GM21526 (cell line): ENCODE measurements around the gene EFCAB9.
"Not testable (repeated sequence)": the region's sequence is repeated elsewhere in the genome, so short reads cannot be mapped to it uniquely, and the experiment has no call there.

Experiments
- ATAC-seq: cut with Tn5 transposase; IDR thresholded peaks from one replicate; pipeline ENCODE4 v1.9.1; 2021; ENCODE audit warnings: moderate library complexity; ENCODE audit not compliant: unreplicated experiment, low FRiP score

EFCAB9 gene

DNA sequence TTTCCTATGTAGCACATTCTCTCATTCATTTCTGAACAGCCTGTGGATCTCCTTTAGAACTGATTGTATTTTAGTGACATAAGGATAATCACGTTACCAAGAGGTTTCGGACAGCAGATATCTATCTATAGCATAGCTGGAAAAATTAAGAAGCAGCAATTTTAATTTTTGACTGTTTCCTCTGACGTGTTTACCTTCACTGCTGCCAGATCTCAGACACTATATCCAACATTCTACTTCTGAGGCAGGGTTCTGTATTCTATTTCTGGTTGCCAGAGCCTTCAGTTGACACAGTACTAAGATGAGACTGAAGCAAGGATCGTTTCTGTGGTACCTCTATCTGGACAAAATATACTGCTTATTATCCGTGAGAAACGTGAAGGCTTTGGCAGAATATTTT, at the start of gene EFCAB9:
Gene EFCAB9 (plus strand): TSS at position 301 of the 400 bp plus-strand sequence. CDS start 1 bp downstream, at position 302.
- ATAC-seq = no peak

GRCh38 chr5:172144291-172144815, 49.6 kb upstream of the EFCAB9 start:
- ATAC-seq = no peak

- ATAC-seq = no peak
Observed at GRCh38 chr5:172144931-172145869, 48.8 kb upstream of the EFCAB9 start.

- ATAC-seq = no peak
Observed at GRCh38 chr5:172145870-172146747, 47.9 kb upstream of the EFCAB9 start.

GRCh38 chr5:172146748-172147092, 47.3 kb upstream of the EFCAB9 start:
- ATAC-seq = no peak

DNA sequence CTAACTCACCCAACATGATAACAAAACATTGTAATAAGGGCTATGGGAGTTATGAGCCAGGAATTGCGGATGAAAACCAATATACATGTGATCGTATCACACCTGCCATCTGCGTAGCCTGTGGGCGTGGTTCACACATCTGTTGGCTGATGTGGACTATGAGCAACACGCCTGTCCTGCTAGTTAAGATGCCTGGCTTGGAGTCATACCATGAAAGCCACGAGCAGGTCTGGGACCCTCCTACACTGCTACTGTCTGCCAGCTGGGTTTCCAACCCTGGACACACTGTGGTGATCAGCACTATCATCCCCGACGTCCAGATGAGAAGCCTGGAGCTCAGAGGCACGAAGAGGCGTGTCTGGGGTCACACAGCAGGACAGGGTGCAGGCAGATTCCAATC, 46.1 kb upstream of the EFCAB9 start:
- ATAC-seq = no peak

- no peak for ATAC-seq
Observed at GRCh38 chr5:172148381-172148780, 45.6 kb upstream of the EFCAB9 start.

GRCh38 chr5:172149073-172149472, 44.9 kb upstream of the EFCAB9 start:
- no peak for ATAC-seq

DNA sequence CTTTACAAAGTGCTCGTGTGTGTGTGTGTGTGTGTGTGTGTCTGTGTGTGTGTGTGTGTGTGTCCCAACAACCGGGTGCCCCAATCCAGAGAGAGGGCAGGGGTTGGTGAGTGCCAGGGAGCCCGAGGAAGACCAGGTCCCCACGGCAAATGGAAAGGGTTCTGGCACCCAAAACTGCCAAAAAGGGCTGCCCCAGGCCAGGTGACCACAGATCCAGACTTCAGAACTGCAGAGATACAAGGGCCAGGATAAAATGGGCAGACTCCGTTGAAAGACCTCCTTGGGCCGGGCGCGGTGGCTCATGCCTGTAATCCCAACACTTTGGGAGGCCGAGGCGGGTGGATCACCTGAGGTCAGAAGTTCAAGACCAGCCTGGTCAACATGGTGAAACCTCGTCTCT, 44.5 kb upstream of the EFCAB9 start:
- ATAC-seq = not testable (repeated sequence)

DNA sequence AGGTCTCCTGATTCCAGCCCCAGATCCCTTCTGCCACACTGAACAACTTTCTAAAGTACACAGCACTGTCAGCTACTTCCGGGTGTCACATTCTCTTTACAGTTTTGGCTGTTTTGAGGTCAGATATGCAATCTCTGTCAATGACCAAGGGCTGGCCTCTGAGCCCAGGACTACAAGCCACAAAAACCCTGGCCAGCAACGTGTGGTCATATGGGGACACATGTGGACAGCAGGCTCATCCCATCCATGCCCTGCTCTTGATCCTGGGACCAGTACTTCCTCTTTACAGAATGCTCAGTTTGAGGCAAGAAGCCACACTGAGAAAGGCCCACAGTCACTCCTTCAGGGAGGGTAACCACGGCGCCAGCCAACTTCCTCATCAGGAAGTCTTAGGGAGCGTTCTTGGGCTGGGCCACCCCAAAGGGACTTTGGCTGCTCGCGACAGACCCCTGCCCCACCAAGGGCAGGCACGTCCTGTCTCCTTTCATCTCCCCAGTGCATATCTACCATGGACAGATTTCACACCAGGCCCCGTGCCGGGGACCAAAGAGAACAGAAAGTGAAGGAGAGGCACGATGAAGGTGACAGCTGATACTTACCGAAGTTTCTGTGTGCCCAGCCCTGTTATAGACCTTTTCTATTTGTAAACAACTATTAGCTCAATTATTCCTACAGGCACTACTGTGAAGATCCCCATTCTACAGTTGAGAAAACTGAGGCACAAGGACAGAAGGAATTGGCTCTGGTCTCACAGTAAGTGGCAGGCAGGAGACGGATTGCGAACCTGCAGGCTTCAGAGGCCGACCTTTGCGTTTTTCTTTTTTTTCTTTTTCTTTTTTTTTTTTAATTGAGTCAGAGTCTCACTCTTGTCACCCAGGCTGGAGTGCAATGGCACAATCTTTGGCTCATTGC, 43.2 kb upstream of the EFCAB9 start:
- ATAC-seq = peak; percentile 52

DNA sequence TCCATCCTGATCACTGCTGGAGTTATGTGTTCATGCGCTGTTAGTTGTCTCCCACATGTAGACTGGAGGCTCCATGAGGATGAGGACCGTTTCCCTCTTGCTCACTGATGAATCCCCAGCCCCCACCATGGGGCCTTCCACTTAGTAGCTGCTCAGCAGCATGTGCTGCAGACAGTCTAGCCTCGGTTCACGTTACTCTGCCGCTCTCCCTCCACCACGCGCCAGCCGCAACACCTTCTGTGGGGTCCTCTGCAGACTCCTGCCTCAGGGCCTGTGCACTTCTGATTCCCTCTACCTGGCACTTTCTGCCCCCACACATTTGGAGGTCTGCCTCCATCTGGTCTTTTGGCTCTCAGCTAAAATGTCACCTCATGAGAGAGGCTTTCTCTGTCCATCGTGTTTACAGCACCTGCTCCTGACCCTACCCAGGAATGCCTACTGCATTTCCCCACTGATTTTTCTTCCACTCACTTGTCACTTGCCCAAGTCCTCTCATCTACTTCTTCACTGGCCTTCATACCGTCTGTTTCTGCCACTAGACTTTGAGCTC, 42.2 kb upstream of the EFCAB9 start:
- ATAC-seq = no peak

- ATAC-seq = no peak
Observed at GRCh38 chr5:172153695-172154094, 40.3 kb upstream of the EFCAB9 start.

- not testable (repeated sequence) for ATAC-seq
Observed at GRCh38 chr5:172155101-172155500, 38.9 kb upstream of the EFCAB9 start.

DNA sequence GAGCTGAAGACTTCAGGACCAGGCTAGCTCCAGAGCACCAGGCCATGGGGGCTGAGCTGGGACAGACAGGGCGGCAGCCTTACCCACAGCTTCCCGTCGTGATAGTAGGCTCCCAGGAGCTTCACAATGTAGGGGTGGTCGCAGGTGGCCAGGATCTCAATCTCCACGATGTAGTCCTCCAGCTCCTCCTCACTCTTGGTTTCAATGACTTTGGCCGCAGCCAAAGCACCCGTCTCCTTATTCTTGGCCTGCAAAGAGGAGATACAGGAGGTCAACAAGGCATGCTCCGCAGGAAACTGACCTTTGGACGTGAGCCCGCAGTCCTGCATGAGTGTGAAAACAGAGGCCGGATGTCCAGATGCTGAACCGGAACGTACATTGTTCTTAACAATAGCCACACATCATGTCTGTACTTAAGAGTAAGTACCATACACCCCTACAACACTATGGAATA, 37.4 kb upstream of the EFCAB9 start:
- no peak for ATAC-seq

GRCh38 chr5:172159016-172159415, 35.0 kb upstream of the EFCAB9 start:
- no peak for ATAC-seq

GRCh38 chr5:172160506-172160905, 33.5 kb upstream of the EFCAB9 start:
- ATAC-seq = no peak

GRCh38 chr5:172162323-172162986, 31.5 kb upstream of the EFCAB9 start:
- no peak for ATAC-seq

DNA sequence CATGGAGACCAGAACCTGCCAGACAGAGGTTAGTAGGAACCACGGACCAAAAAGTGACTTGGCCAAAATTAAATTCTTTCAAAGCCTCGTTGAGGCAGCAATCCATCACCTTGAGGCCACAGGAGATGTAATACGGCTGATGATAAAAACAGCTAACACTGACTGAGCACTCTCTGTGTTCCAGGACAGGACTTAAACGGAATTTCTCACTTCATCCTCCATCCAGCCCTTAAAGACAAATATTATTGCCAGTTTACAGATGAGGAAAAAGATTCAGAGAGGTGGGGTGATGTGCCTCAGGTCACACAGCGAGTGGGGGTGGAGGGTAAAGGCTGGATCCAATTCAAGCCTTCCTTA, 31.0 kb upstream of the EFCAB9 start:
- ATAC-seq = no peak

DNA sequence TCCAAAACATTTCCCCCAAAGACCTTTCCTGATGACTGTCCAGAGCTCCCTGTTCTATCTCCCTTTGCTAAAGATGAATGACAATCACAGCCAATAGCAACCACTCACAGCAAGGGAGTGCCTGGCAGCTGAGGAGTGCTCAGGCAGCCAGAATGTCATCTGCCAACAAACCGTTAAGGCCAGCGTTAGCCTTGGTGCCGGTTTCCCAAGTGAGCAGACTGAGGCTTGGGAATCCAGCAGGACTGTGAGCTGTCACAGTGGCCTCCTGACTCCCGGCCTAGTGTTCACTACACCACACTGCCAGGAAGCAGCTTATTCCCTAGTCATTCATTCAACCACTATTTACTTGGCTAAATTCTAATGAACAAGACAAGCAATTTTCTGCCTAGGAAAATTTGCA, 30.6 kb upstream of the EFCAB9 start:
- ATAC-seq = no peak
